Smooth muscle cell (in vitro differentiated cells): ENCODE measurements around the gene VOPP1. TPM values are rescaled to one million over a fixed set of nuclear protein-coding genes. Genes with fewer than 3 reads are reported as not detected.

Source experiments
- DNase-seq: peaks from one replicate; lab custom pipeline; 2025; ENCODE audit not compliant: unreplicated experiment; lab: John Stamatoyannopoulos, UW
- H2AFZ ChIP-seq: fragments of 200-600 bp; sonication (generic); 2 replicates; pipeline ENCODE4 v1.6.0; 2016; ENCODE audit warnings: antibody characterized with exemption, low read depth, mild to moderate bottlenecking
- H3F3A ChIP-seq: fragments of 200-600 bp; sonication (generic); 2 replicates; pipeline ENCODE4 v1.6.0; 2017; ENCODE audit warnings: antibody characterized with exemption, low read depth
- H3K27ac ChIP-seq: fragments of 200-600 bp; sonication (generic); 2 replicates; pipeline ENCODE4 v1.5.1; 2016; ENCODE audit warnings: low read depth, mild to moderate bottlenecking
- H3K27me3 ChIP-seq: fragments of 200-600 bp; sonication (generic); 2 replicates; pipeline ENCODE4 v1.6.1; 2016; ENCODE audit warnings: low read depth, mild to moderate bottlenecking
- H3K36me3 ChIP-seq: fragments of 200-600 bp; sonication (generic); 2 replicates; pipeline ENCODE4 v1.5.1; 2016; ENCODE audit warnings: low read depth
- H3K4me1 ChIP-seq: fragments of 200-600 bp; sonication (generic); 2 replicates; pipeline ENCODE4 v1.5.1; 2016; ENCODE audit warnings: low read depth
- H3K4me2 ChIP-seq: fragments of 200-600 bp; sonication (generic); 2 replicates; pipeline ENCODE4 v1.6.0; 2016; ENCODE audit warnings: mild to moderate bottlenecking
- H3K4me3 ChIP-seq: fragments of 200-600 bp; sonication (generic); 2 replicates; pipeline ENCODE4 v1.5.1; 2016; ENCODE audit warnings: mild to moderate bottlenecking
- H3K79me2 ChIP-seq: fragments of 200-600 bp; sonication (generic); 2 replicates; pipeline ENCODE4 v1.6.0; 2016; ENCODE audit warnings: low read depth, mild to moderate bottlenecking
- H3K9ac ChIP-seq: fragments of 200-600 bp; sonication (generic); 2 replicates; pipeline ENCODE4 v1.6.0; 2016; ENCODE audit warnings: low read depth
- H3K9me3 ChIP-seq: fragments of 200-600 bp; sonication (generic); replicated peaks from 2 replicates; pipeline ENCODE4 v1.5.1; 2016; ENCODE audit warnings: low read depth
- H4K20me1 ChIP-seq: fragments of 200-600 bp; sonication (generic); 2 replicates; pipeline ENCODE4 v1.6.0; 2016; ENCODE audit warnings: low read depth
- WGBS: methylation state at CpG from one replicate; pipeline ENCODE4 v1.1.7; 2016; ENCODE audit warnings: low lambda C conversion rate; 5-methylcytosine and 5-hydroxymethylcytosine counted together
- polyA plus RNA-seq: library from polyadenylated mRNA; unstranded; fragments of >200 nt; fragmentation: Nextera tagmentation; extraction: Ambion mirVana; gene quantifications from 2 replicates; pipeline ENCODE4 v1.2.1, GENCODE V29; 2016
- total RNA-seq: library from RNA; depleted of rRNA; stranded (reverse); fragments of >200 nt; gene quantifications from 2 replicates; pipeline ENCODE4 v1.2.3, GENCODE V29; 2014
- TF ChIP-seq, protein P1 (sequence below): fragments of 200-600 bp; sonication (generic); IDR thresholded peaks from 2 replicates; pipeline ENCODE4 v1.5.1; 2017; ENCODE audit warnings: borderline replicate concordance, mild to moderate bottlenecking, antibody characterized with exemption; ENCODE audit not compliant: insufficient read depth, poor library complexity, severe bottlenecking

VOPP1 gene
- total and polyA plus RNA-seq, 2 experiments from 2014 or later, result 18.3 to 26.6 TPM

DNA sequence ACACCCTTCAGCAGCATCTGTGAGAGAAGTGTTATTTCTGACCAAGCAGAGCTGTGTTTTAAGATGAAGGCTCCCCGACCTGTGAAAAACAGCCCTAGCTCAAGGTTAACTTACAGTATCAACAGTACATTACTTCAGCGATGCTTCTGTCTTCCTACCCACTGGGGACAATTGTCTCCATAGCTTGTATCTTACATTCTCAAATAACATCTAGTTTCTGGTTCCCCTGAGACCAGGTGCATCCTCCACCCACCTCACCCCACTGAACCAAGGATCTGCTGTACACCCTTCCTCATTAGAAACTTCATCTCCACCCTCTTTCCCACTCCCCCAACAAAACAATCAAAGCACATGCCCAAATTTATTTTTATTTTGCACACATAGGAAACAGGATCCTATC is 102.0 kb downstream of the VOPP1 start:
- no peak for DNase-seq
- Histone ChIP-seq H4K20me1 (peaks cover 9% of the 10 kb centered on the region), H3K36me3 (no peaks in the 10 kb centered on the region), H3K4me3 (no peak overlapping the region), H3K9me3 (no peaks in the 10 kb centered on the region), H3K4me2 (no peak overlapping the region), H3K27me3 (no peaks in the 10 kb centered on the region), H3K9ac (no peak overlapping the region), H3K79me2 (no peaks in the 10 kb centered on the region), H3K4me1 (no peaks in the 10 kb centered on the region), H3F3A (no peaks in the 10 kb centered on the region), H3K27ac (no peak overlapping the region), H2AFZ (no peak overlapping the region)
- WGBS, result 92% methylated on average over 2 of the region's 2 CpGs
- TF ChIP-seq, protein P1, sequence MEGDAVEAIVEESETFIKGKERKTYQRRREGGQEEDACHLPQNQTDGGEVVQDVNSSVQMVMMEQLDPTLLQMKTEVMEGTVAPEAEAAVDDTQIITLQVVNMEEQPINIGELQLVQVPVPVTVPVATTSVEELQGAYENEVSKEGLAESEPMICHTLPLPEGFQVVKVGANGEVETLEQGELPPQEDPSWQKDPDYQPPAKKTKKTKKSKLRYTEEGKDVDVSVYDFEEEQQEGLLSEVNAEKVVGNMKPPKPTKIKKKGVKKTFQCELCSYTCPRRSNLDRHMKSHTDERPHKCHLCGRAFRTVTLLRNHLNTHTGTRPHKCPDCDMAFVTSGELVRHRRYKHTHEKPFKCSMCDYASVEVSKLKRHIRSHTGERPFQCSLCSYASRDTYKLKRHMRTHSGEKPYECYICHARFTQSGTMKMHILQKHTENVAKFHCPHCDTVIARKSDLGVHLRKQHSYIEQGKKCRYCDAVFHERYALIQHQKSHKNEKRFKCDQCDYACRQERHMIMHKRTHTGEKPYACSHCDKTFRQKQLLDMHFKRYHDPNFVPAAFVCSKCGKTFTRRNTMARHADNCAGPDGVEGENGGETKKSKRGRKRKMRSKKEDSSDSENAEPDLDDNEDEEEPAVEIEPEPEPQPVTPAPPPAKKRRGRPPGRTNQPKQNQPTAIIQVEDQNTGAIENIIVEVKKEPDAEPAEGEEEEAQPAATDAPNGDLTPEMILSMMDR, result no peak

DNA sequence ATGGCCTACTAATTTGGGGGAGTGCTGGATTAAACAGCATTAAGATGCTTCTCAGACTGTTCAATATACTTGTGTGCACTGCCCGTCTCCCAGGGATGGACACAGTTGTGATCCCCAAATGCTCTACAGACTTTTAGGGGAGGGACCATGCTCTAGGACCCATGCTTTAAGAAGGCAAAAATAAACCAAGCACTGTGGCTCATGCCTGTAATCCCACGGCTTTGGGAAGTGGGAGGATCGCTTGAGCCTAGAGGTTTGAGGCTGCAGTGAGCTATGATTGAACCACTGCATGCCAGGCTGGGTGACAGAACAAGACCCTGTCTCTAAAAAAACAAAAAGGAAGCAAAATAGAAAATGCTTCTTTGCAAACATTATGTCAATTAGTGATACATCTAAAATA is 102.6 kb downstream of the VOPP1 start:
- Histone ChIP-seq H3K27me3 (no peaks in the 10 kb centered on the region), H3K4me1 (no peaks in the 10 kb centered on the region), H3K79me2 (no peaks in the 10 kb centered on the region), H3K4me3 (no peak overlapping the region), H3K9ac (no peak overlapping the region), H3K36me3 (no peaks in the 10 kb centered on the region), H4K20me1 (peaks cover 8% of the 10 kb centered on the region), H3K27ac (no peak overlapping the region), H3F3A (no peaks in the 10 kb centered on the region), H3K4me2 (no peak overlapping the region), H2AFZ (no peak overlapping the region), H3K9me3 (no peaks in the 10 kb centered on the region)
- TF ChIP-seq, protein P1, result no peak
- WGBS, result 39% methylated on average over 3 of the region's 3 CpGs
- no peak for DNase-seq

DNA sequence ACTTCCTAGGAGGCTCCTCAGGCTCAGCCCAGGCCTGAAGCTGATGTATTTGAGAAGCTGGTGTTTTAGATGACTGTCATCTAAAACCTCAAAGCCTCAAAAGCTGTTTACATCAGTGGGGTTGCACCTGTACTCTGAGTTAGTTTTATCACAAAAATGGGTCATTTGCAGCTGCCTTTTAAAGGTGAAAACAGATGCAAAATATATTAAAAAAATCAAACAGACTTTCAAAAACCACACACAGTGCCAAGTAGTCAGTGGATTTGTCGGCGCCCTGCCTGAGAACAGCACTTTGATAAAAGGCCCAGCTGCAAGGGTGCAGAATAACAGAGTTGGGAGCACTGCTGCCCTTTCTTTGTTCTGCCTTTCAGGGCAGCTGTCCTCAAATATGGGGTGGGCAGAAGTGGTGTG is 103.0 kb downstream of the VOPP1 start:
- WGBS, result 91% methylated on average over 2 of the region's 2 CpGs
- no peak for DNase-seq
- no peaks in the 10 kb centered on the region for H3K36me3 ChIP-seq
- H3K79me2 ChIP-seq, result no peaks in the 10 kb centered on the region
- H3K4me1 ChIP-seq, result no peaks in the 10 kb centered on the region
- H3K4me2 ChIP-seq, result no peak overlapping the region
- H3K4me3 ChIP-seq, result no peak overlapping the region
- H3F3A ChIP-seq, result no peaks in the 10 kb centered on the region
- no peak overlapping the region for H3K27ac ChIP-seq
- TF ChIP-seq, protein P1, result no peak
- H2AFZ ChIP-seq, result no peak overlapping the region
- no peaks in the 10 kb centered on the region for H3K9me3 ChIP-seq
- H3K27me3 ChIP-seq, result no peaks in the 10 kb centered on the region
- H3K9ac ChIP-seq, result no peak overlapping the region
- peaks cover 8% of the 10 kb centered on the region for H4K20me1 ChIP-seq

DNA sequence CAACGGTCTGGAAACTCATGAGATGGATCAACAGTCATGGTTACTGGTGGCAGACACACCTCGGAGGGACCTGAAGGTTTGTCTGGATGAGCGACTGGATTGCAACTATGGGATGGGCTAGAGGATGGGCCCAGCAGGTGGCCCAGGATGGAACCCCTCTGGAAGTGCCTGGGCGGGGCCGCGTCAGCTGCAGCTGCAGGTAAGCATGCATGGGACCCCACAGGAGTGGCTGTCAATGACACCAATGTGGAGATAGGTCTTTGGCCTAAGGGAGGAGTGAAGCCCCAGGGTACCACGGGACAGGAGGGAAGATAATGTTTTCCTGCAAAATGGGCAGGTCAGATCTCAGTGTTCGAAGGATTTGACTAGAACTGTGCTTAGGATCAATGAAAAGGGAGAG is 103.8 kb downstream of the VOPP1 start:
- Histone ChIP-seq H3K9ac (no peak overlapping the region), H3K27me3 (no peaks in the 10 kb centered on the region), H3K4me3 (no peak overlapping the region), H3K27ac (no peak overlapping the region), H3K4me2 (no peak overlapping the region), H3K9me3 (no peaks in the 10 kb centered on the region), H3K36me3 (no peaks in the 10 kb centered on the region), H3K4me1 (no peaks in the 10 kb centered on the region), H3F3A (no peaks in the 10 kb centered on the region), H4K20me1 (peaks cover 8% of the 10 kb centered on the region), H2AFZ (no peak overlapping the region), H3K79me2 (no peaks in the 10 kb centered on the region)
- 98% methylated on average over 8 of the region's 8 CpGs for WGBS
- TF ChIP-seq, protein P1, result no peak
- DNase-seq, result no peak
